B cell (primary cell): ENCODE results near the gene MYBPC3. TPM values are rescaled to one million over a fixed set of nuclear protein-coding genes. Genes with fewer than 3 reads are reported as not detected.

ENCODE experiments used
- ATAC-seq: fragments of 200-7000 bp; cut with Tn5 transposase; one replicate; pipeline ENCODE4 v1.10.0; 2021; ENCODE audit warnings: low read depth, mild to moderate bottlenecking, moderate number of reproducible peaks, moderate library complexity
- CTCF ChIA-PET: fragments of 350-600 bp; sonication (Branson Sonifier 250); formaldehyde crosslinking; loops from one replicate; lab custom pipeline; 2021; ENCODE audit warnings: antibody characterized with exemption, inconsistent platforms; lab: Charles Lee
- POLR2A ChIA-PET: fragments of 350-600 bp; sonication (Branson Sonifier 250); formaldehyde crosslinking; loops from one replicate; lab custom pipeline; 2021; ENCODE audit warnings: antibody characterized with exemption; lab: Charles Lee
- DNase-seq: peaks from one replicate; pipeline ENCODE4 v3.0.0; 2013
- H2AFZ ChIP-seq: 2 replicates; pipeline ENCODE4 v1.6.1; 2012; ENCODE audit warnings: mild to moderate bottlenecking, low read depth, low read length; ENCODE audit not compliant: insufficient read depth, poor library complexity, severe bottlenecking
- H3K27ac ChIP-seq, 2 donors: 1 replicate in 1 of 2; 2 replicates in 1 of 2; pipeline ENCODE4 v1.5.1; 2012 to 2013; ENCODE audit warnings: low read length in 2 of 2, mild to moderate bottlenecking in 2 of 2, moderate library complexity in 1 of 2
- H3K27me3 ChIP-seq, 4 experiments: fragments of 200-600 bp in 1 of 4; sonication (generic) in 1 of 4; replicated peaks in 1 of 4; 1 replicate in 2 of 4; 2 replicates in 2 of 4; pipeline versions ENCODE4 v1.6.1 to v1.7.0; 2013 to 2016; ENCODE audit warnings: low read length in 3 of 4, mild to moderate bottlenecking in 2 of 4, mixed read lengths in 1 of 4, moderate library complexity in 1 of 4; ENCODE audit not compliant: insufficient read depth in 4 of 4, control insufficient read depth in 3 of 4; ENCODE audit errors: control extremely low read depth in 1 of 4
- H3K36me3 ChIP-seq, 2 experiments: replicated peaks in 1 of 2; 1 replicate in 1 of 2; 2 replicates in 1 of 2; pipeline versions ENCODE4 v1.6.1 to v1.7.1; 2013; ENCODE audit warnings: low read length in 1 of 2; ENCODE audit not compliant: insufficient read depth in 2 of 2, control insufficient read depth in 1 of 2; ENCODE audit errors: control extremely low read depth in 1 of 2, extremely low read depth in 1 of 2
- H3K4me1 ChIP-seq, 2 donors: fragments of 200-600 bp in 1 of 2; sonication (generic) in 1 of 2; 1 replicate in 1 of 2; 2 replicates in 1 of 2; pipeline versions ENCODE4 v1.5.1 to v1.6.1; 2013 to 2017; ENCODE audit warnings: low read length in 2 of 2; ENCODE audit not compliant: control insufficient read depth in 2 of 2, insufficient read depth in 2 of 2
- H3K4me2 ChIP-seq: replicated peaks from 2 replicates; pipeline ENCODE3; 2012; ENCODE audit warnings: mild to moderate bottlenecking, low read depth, low read length; ENCODE audit not compliant: poor library complexity, severe bottlenecking
- H3K4me3 ChIP-seq, 5 experiments: fragments of 200-600 bp in 1 of 5; sonication (generic) in 1 of 5; 1 replicate in 3 of 5; 2 replicates in 2 of 5; pipeline versions ENCODE4 v1.5.1 to v1.7.0; 2011 to 2016; ENCODE audit warnings: low read length in 4 of 5, mild to moderate bottlenecking in 4 of 5, low read depth in 2 of 5, control low read depth in 1 of 5, moderate library complexity in 1 of 5; ENCODE audit not compliant: insufficient read depth in 1 of 5; ENCODE audit errors: control extremely low read depth in 1 of 5, extremely low read depth in 1 of 5
- H3K79me2 ChIP-seq: fragments of 200-600 bp; sonication (generic); one replicate; pipeline ENCODE4 v1.6.0; 2016; ENCODE audit warnings: low read length; ENCODE audit not compliant: control insufficient read depth, insufficient read depth
- H3K9ac ChIP-seq: fragments of 200-600 bp; sonication (generic); 2 replicates; pipeline ENCODE4 v1.6.1; 2017; ENCODE audit warnings: mild to moderate bottlenecking, low read length, moderate library complexity
- H3K9me3 ChIP-seq, 3 donors: one replicate each; pipeline versions ENCODE4 v1.6.1 to v1.7.1; 2013; ENCODE audit warnings: low read length in 2 of 3; ENCODE audit not compliant: control insufficient read depth in 2 of 3, insufficient read depth in 1 of 3; ENCODE audit errors: control extremely low read depth in 1 of 3
- H4K20me1 ChIP-seq: 2 replicates; pipeline ENCODE4 v1.6.0; 2012; ENCODE audit warnings: mild to moderate bottlenecking, low read length; ENCODE audit not compliant: insufficient read depth, control insufficient read depth, poor library complexity, severe bottlenecking
- H3K27ac Mint-ChIP-seq: one replicate; pipeline ENCODE4 v1.8.0; 2021; ENCODE audit warnings: mixed read lengths
- H3K27me3 Mint-ChIP-seq: one replicate; pipeline ENCODE4 v1.8.0; 2021; ENCODE audit warnings: mixed read lengths
- H3K4me1 Mint-ChIP-seq: one replicate; pipeline ENCODE4 v1.8.0; 2021; ENCODE audit warnings: mixed read lengths
- H3K4me3 Mint-ChIP-seq: one replicate; pipeline ENCODE4 v1.8.0; 2021; ENCODE audit warnings: mixed read lengths
- H3K9me3 Mint-ChIP-seq: one replicate; pipeline ENCODE4 v1.8.0; 2022; ENCODE audit warnings: mixed read lengths; ENCODE audit not compliant: insufficient read depth
- EZH2 ChIP-seq: IDR thresholded peaks from 2 replicates; pipeline ENCODE4 v1.6.1; 2012; ENCODE audit warnings: borderline replicate concordance, low read depth, mild to moderate bottlenecking, moderate library complexity, low read length; ENCODE audit not compliant: insufficient read depth, poor library complexity, severe bottlenecking
- WGBS: methylation state at CpG from one replicate; pipeline ENCODE4 v1.1.5; 2013; ENCODE audit warnings: missing lambda C conversion rate; ENCODE audit not compliant: insufficient coverage; 5-methylcytosine and 5-hydroxymethylcytosine counted together
- intact Hi-C: fragments of 100-400 bp; cut with micrococcal nuclease; formaldehyde crosslinking; loops from one replicate; pipeline ENCODE4 v1.10.0; 2022
- polyA plus RNA-seq: library from polyadenylated mRNA; depleted of rRNA; stranded (reverse); fragments of >200 nt; gene quantifications from 2 replicates; pipeline ENCODE4 v1.2.3, GENCODE V29; 2012
- total RNA-seq, 2 donors: library from RNA; stranded (reverse); fragments of 120-200 nt in 1 of 2; gene quantifications; 1 replicate in 1 of 2; 2 replicates in 1 of 2; pipeline versions ENCODE4 v1.2.3 to v1.2.4, GENCODE V29; 2013 to 2022
- TF ChIP-seq, protein P1 (sequence below): fragments of 200-600 bp; IDR thresholded peaks from one replicate; pipeline ENCODE4 v1.8.0; 2022; ENCODE audit warnings: antibody characterized with exemption, mild to moderate bottlenecking

Gene MYBPC3
- total and polyA plus RNA-seq, 2 donors (not counting 1 experiment from before 2014, with no cell fraction given), result 0.67 to 1.4 TPM

DNA sequence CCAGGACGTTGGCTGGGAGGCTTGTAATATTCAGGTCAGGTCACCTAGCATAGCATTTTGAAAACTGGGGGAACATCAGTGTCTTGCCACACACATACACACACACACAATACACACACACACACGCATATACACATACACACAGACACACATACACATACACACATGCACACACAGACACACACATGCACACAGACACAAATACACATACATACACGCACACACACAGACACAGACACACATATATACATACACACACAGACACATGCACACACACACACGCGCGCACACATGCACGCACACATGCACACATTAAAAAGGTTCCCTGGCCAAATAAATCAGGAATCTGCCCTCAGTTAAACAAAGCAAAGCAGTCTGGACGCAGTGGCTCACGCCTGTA is 12.5 kb downstream of the MYBPC3 start:
- Histone ChIP-seq H3K4me2 (no peak overlapping the region), H3K4me1 (no peaks in the 10 kb centered on the region), H3K9ac (no peak overlapping the region), H3K27ac (no peak overlapping the region), H2AFZ (no peak overlapping the region), H4K20me1 (no peaks in the 10 kb centered on the region), H3K9me3 (no peaks in the 10 kb centered on the region), H3K4me3 (no peak overlapping the region), H3K36me3 (no peaks in the 10 kb centered on the region), H3K27me3 (no peaks in the 10 kb centered on the region), H3K79me2 (no peaks in the 10 kb centered on the region)
- no peak for ATAC-seq
- H3K27ac Mint-ChIP-seq, result no peak overlapping the region
- TF ChIP-seq, protein P1, sequence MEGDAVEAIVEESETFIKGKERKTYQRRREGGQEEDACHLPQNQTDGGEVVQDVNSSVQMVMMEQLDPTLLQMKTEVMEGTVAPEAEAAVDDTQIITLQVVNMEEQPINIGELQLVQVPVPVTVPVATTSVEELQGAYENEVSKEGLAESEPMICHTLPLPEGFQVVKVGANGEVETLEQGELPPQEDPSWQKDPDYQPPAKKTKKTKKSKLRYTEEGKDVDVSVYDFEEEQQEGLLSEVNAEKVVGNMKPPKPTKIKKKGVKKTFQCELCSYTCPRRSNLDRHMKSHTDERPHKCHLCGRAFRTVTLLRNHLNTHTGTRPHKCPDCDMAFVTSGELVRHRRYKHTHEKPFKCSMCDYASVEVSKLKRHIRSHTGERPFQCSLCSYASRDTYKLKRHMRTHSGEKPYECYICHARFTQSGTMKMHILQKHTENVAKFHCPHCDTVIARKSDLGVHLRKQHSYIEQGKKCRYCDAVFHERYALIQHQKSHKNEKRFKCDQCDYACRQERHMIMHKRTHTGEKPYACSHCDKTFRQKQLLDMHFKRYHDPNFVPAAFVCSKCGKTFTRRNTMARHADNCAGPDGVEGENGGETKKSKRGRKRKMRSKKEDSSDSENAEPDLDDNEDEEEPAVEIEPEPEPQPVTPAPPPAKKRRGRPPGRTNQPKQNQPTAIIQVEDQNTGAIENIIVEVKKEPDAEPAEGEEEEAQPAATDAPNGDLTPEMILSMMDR, result no peak
- no peak for TF ChIP-seq EZH2
- intact Hi-C loops, result no loop called here
- H3K4me3 Mint-ChIP-seq, result no peak overlapping the region
- no peaks in the 10 kb centered on the region for H3K27me3 Mint-ChIP-seq
- no peaks in the 10 kb centered on the region for H3K4me1 Mint-ChIP-seq
- ChIA-PET CTCF (no interaction called here), POLR2A (no interaction called here)
- H3K9me3 Mint-ChIP-seq, result no peaks in the 10 kb centered on the region
- no peak for DNase-seq
- 97% methylated on average over 9 of the region's 9 CpGs for WGBS

DNA sequence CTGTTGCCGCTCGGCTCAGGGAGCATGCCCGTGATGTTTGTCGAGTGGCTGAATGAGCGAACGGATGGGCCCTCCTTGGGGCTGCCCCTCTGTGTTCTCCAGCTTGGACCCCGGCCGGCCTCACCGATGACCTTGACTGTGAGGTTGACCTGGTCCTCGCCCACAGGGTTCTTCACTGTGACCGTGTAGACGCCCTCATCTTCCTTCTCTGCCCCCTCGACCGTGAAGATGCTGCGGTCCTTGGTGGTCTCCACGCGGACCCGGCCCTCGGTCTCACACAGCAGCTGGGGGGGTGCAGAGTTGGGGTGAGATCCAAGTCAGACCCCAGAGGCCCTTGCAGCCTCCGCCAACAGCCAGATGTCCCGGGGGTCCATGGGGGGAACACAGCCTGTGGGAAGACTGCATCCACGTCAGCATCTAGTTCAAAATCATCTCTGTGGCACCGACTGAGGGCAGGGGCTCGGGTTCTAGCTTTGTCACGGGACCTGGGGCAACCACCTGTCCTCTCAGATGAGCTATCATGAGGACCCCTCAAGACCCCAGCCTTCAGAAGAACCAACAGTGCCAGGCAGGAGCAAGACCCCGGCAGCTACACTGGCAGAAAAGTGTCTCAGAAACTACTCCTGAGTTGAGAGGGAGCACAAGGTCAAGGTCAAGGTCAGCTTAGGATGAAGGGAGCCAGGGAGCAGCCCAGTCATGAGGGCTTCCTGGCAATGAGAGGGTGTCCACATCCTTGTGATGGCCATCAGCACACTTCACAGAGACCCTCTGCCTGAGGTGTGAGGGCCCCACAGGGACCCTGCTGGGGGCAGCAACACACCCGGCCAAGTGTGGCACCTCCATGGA is 13.9 kb downstream of the MYBPC3 start:
- ChIA-PET CTCF (interaction anchor here (1.4 kb wide), 1 partner anchor 74 kb away, joined by 4 read pairs; no protein-coding TSS in a partner anchor), POLR2A (no interaction called here)
- no peaks in the 10 kb centered on the region for H4K20me1 ChIP-seq
- H3K27me3 ChIP-seq, result no peaks in the 10 kb centered on the region
- H3K4me1 Mint-ChIP-seq, result no peaks in the 10 kb centered on the region
- H3K27me3 Mint-ChIP-seq, result no peaks in the 10 kb centered on the region
- no peak overlapping the region for H3K4me3 ChIP-seq
- H2AFZ ChIP-seq, result no peak overlapping the region
- intact Hi-C loops, result no loop called here
- no peak overlapping the region for H3K4me3 Mint-ChIP-seq
- H3K9me3 ChIP-seq, result no peaks in the 10 kb centered on the region
- ATAC-seq, result no peak
- no peak overlapping the region for H3K9ac ChIP-seq
- no peaks in the 10 kb centered on the region for H3K36me3 ChIP-seq
- TF ChIP-seq, protein P1, result no peak
- no peak for TF ChIP-seq EZH2
- H3K9me3 Mint-ChIP-seq, result no peaks in the 10 kb centered on the region
- H3K27ac ChIP-seq, result no peak overlapping the region
- H3K4me1 ChIP-seq, result no peaks in the 10 kb centered on the region
- WGBS, result 97% methylated on average over 21 of the region's 27 CpGs
- no peaks in the 10 kb centered on the region for H3K79me2 ChIP-seq
- no peak overlapping the region for H3K4me2 ChIP-seq
- no peak overlapping the region for H3K27ac Mint-ChIP-seq
- no peak for DNase-seq
